IMR-90 (cell line): ENCODE results near the gene PSG3. TPM values are rescaled to one million over a fixed set of nuclear protein-coding genes. Genes with fewer than 3 reads are reported as not detected.
A peak's percentile ranks its signal among the peaks of the same experiment; 100 is the strongest.
"Not testable (repeated sequence)": the region's sequence is repeated elsewhere in the genome, so short reads cannot be mapped to it uniquely, and the experiment has no call there.

Experiments
- ATAC-seq: fragments of 200-7000 bp; cut with Tn5 transposase; 2 replicates; pipeline ENCODE4 v1.9.1; 2020; ENCODE audit warnings: low read depth, mild to moderate bottlenecking, moderate library complexity
- BruUV-seq: library from RNA; stranded (reverse); fragments of 400-500 nt; replicated peaks from 2 replicates; lab custom pipeline; 2021; lab: Mats Ljungman, UMichigan
- CTCF ChIA-PET: fragments of 300-600 bp; formaldehyde crosslinking; extraction: SDS; loops from one replicate; lab custom pipeline; 2021; ENCODE audit warnings: antibody characterized with exemption; lab: Yijun Ruan, JAX
- POLR2A ChIA-PET: fragments of 300-600 bp; sonication (Branson Sonifier 250); formaldehyde crosslinking; loops from one replicate; lab custom pipeline; 2022; ENCODE audit warnings: antibody characterized with exemption; ENCODE audit not compliant: unreplicated experiment; lab: Charles Lee
- DNase-seq: peaks from one replicate; pipeline ENCODE4 v3.0.0; 2013
- H2AFZ ChIP-seq: replicated peaks from 2 replicates; pipeline ENCODE3; 2013; ENCODE audit warnings: low read length, mild to moderate bottlenecking; ENCODE audit not compliant: poor library complexity
- H2AK5ac ChIP-seq: 2 replicates; pipeline ENCODE4 v1.6.1; 2013; ENCODE audit warnings: low read depth, low read length, inconsistent platforms
- H2AK9ac ChIP-seq: replicated peaks from 2 replicates; pipeline ENCODE3; 2013; ENCODE audit warnings: mild to moderate bottlenecking, low read depth, low read length, moderate library complexity; ENCODE audit not compliant: poor library complexity
- H2BK120ac ChIP-seq: 2 replicates; pipeline ENCODE4 v1.6.1; 2013; ENCODE audit warnings: low read depth, low read length, inconsistent platforms
- H2BK15ac ChIP-seq: 3 replicates; pipeline ENCODE4 v1.6.1; 2013; ENCODE audit warnings: low read depth, low read length, inconsistent platforms
- H2BK20ac ChIP-seq: 2 replicates; pipeline ENCODE4 v1.6.1; 2013; ENCODE audit warnings: low read depth, mild to moderate bottlenecking, inconsistent platforms, low read length, moderate library complexity
- H2BK5ac ChIP-seq: 2 replicates; pipeline ENCODE4 v1.6.1; 2013; ENCODE audit warnings: mild to moderate bottlenecking, low read depth, low read length, inconsistent platforms; ENCODE audit not compliant: poor library complexity, severe bottlenecking
- H3K14ac ChIP-seq: replicated peaks from 2 replicates; pipeline ENCODE4 v1.6.1; 2013; ENCODE audit warnings: low read depth, low read length, inconsistent platforms
- H3K18ac ChIP-seq: 2 replicates; pipeline ENCODE4 v1.6.1; 2013; ENCODE audit warnings: low read depth, low read length, control low read depth
- H3K23ac ChIP-seq: 2 replicates; pipeline ENCODE4 v1.6.1; 2013; ENCODE audit warnings: low read depth, low read length, inconsistent platforms
- H3K27ac ChIP-seq: 2 replicates; pipeline ENCODE4 v1.5.1; 2013; ENCODE audit warnings: mild to moderate bottlenecking, control low read depth, low read length; ENCODE audit not compliant: insufficient read depth
- H3K27me3 ChIP-seq: 2 replicates; pipeline ENCODE4 v1.6.1; 2013; ENCODE audit warnings: low read length; ENCODE audit not compliant: control insufficient read depth, insufficient read depth
- H3K36me3 ChIP-seq: 2 replicates; pipeline ENCODE4 v1.6.1; 2013; ENCODE audit warnings: low read length, mixed read lengths; ENCODE audit not compliant: control insufficient read depth, insufficient read depth
- H3K4ac ChIP-seq: 2 replicates; pipeline ENCODE4 v1.6.1; 2013; ENCODE audit warnings: low read depth, low read length, inconsistent platforms
- H3K4me1 ChIP-seq: 2 replicates; pipeline ENCODE4 v1.6.1; 2013; ENCODE audit warnings: low read length, mixed read lengths; ENCODE audit not compliant: control insufficient read depth, insufficient read depth
- H3K4me2 ChIP-seq: 2 replicates; pipeline ENCODE4 v1.6.1; 2013; ENCODE audit warnings: low read depth, mild to moderate bottlenecking, control low read depth, low read length, moderate library complexity
- H3K4me3 ChIP-seq: 2 replicates; pipeline ENCODE4 v1.5.1; 2013; ENCODE audit warnings: low read depth, mild to moderate bottlenecking, control low read depth, low read length, moderate library complexity; ENCODE audit not compliant: insufficient read depth
- H3K56ac ChIP-seq: 2 replicates; pipeline ENCODE4 v1.6.1; 2013; ENCODE audit warnings: low read length, inconsistent platforms; ENCODE audit not compliant: insufficient read depth; ENCODE audit errors: extremely low read depth
- H3K79me1 ChIP-seq, 2 experiments: 2 replicates each; pipeline ENCODE4 v1.6.1; 2013; ENCODE audit warnings: low read length in 2 of 2, inconsistent platforms in 1 of 2, low read depth in 1 of 2
- H3K9ac ChIP-seq: 2 replicates; pipeline ENCODE4 v1.6.1; 2013; ENCODE audit warnings: low read depth, low read length, control low read depth
- H3K9me1 ChIP-seq: 2 replicates; pipeline ENCODE4 v1.6.1; 2013; ENCODE audit warnings: low read length, inconsistent platforms; ENCODE audit not compliant: insufficient read depth
- H3K9me3 ChIP-seq: 2 replicates; pipeline ENCODE4 v1.6.1; 2013; ENCODE audit warnings: low read length; ENCODE audit not compliant: control insufficient read depth, insufficient read depth
- H4K20me1 ChIP-seq: 2 replicates; pipeline ENCODE4 v1.6.1; 2013; ENCODE audit warnings: low read length, inconsistent platforms; ENCODE audit not compliant: insufficient read depth
- H4K5ac ChIP-seq: 2 replicates; pipeline ENCODE4 v1.6.1; 2013; ENCODE audit warnings: mild to moderate bottlenecking, low read depth, low read length, control low read depth
- H4K8ac ChIP-seq, 2 experiments: 2 replicates each; pipeline ENCODE4 v1.6.1; 2013; ENCODE audit warnings: low read depth in 2 of 2, low read length in 2 of 2, control low read depth in 1 of 2, inconsistent platforms in 1 of 2
- H4K91ac ChIP-seq: 2 replicates; pipeline ENCODE4 v1.6.1; 2013; ENCODE audit warnings: low read depth, low read length, inconsistent platforms; ENCODE audit not compliant: insufficient read depth
- USF2 ChIP-seq: fragments of 150-350 bp; IDR thresholded peaks from 2 replicates; pipeline ENCODE4 v1.6.1; 2017; ENCODE audit warnings: mild to moderate bottlenecking, antibody characterized with exemption, low read length, low read depth
- WGBS, 2 experiments: methylation state at CpG; one replicate each; pipeline versions ENCODE4 v1.1.5 to v1.1.7; 2013; ENCODE audit warnings: missing lambda C conversion rate in 2 of 2; ENCODE audit not compliant: insufficient read length in 1 of 2; ENCODE audit errors: extremely low coverage in 2 of 2; 5-methylcytosine and 5-hydroxymethylcytosine counted together
- dilution Hi-C: fragments of 300-500 bp; cut with HindIII; formaldehyde crosslinking; loops from one replicate; pipeline ENCODE4 v1.14.3; 2018; ENCODE audit warnings: low sequenced_read_pairs; ENCODE audit not compliant: unreplicated experiment
- in situ Hi-C: fragments of 300-500 bp; cut with MboI; formaldehyde crosslinking; loops from 3 replicates; pipeline ENCODE4 v1.14.3; 2019; ENCODE audit warnings: low sequenced_read_pairs, inconsistent platforms, mixed read lengths
- intact Hi-C: fragments of 100-400 bp; cut with micrococcal nuclease; formaldehyde crosslinking; loops from 2 replicates; pipeline ENCODE4 v1.10.0; 2022
- polyA plus RNA-seq, 3 experiments: library from polyadenylated mRNA; depleted of rRNA; stranded (reverse); fragments of >200 nt; gene quantifications; 2 replicates each; pipeline ENCODE4 v1.2.3, GENCODE V29; 2012; ENCODE audit warnings: low replicate concordance in 1 of 3
- total RNA-seq: library from RNA; depleted of rRNA; stranded (reverse); fragments of >200 nt; gene quantifications from 2 replicates; pipeline ENCODE4 v1.2.3, GENCODE V29; 2012

Gene PSG3
- total and polyA plus RNA-seq, 2 of the 4 experiments (the other 2 are of a cell fraction) = 0.03 TPM; not detected in 1

- H3K23ac ChIP-seq, H2BK20ac ChIP-seq, H3K4me3 ChIP-seq, H4K91ac ChIP-seq, H3K9ac ChIP-seq, H3K79me1 ChIP-seq, H2BK120ac ChIP-seq, H3K14ac ChIP-seq, H3K18ac ChIP-seq, H3K56ac ChIP-seq, H3K4me2 ChIP-seq, CTCF ChIA-PET, BruUV-seq, POLR2A ChIA-PET, ATAC-seq, H3K4me1 ChIP-seq, H4K8ac ChIP-seq, H3K4ac ChIP-seq, H2AK5ac ChIP-seq, H2BK15ac ChIP-seq, H3K9me1 ChIP-seq, dilution Hi-C loops, H3K9me3 ChIP-seq, H4K5ac ChIP-seq, H2AFZ ChIP-seq, H2AK9ac ChIP-seq, intact Hi-C loops, H3K27ac ChIP-seq, H4K20me1 ChIP-seq, H3K27me3 ChIP-seq, H3K36me3 ChIP-seq: not testable (repeated sequence)
- peak; percentile 52; the same call in 1 of the 2 replicates for TF ChIP-seq USF2
- WGBS, 2 experiments = no CpG with 5 or more reads among the region's 2 CpGs
- peak; percentile 42 for DNase-seq
- in situ Hi-C loops = loop anchor here (10.0 to 25.0 kb wide), 2 partner anchors 94 to 299 kb away; partner anchors contain the start of gene PSG2
- H2BK5ac ChIP-seq = peak overlapping the region; percentile 19
Measured at GRCh38 chr19:42788766-42789165, 48.5 kb upstream of the PSG3 start.

GRCh38 chr19:42787766-42788165 lies 47.5 kb upstream of the PSG3 start:
- H3K4me3 ChIP-seq, H3K36me3 ChIP-seq, H3K27me3 ChIP-seq, H3K27ac ChIP-seq, CTCF ChIA-PET, H3K4me2 ChIP-seq, ATAC-seq, H3K79me1 ChIP-seq, DNase-seq, H2BK20ac ChIP-seq, H2AFZ ChIP-seq, H2AK9ac ChIP-seq, BruUV-seq, H3K18ac ChIP-seq, H2BK120ac ChIP-seq, H4K20me1 ChIP-seq, H3K9ac ChIP-seq, H4K91ac ChIP-seq, H3K56ac ChIP-seq, POLR2A ChIA-PET, H3K9me1 ChIP-seq, H3K4me1 ChIP-seq, dilution Hi-C loops, H2BK5ac ChIP-seq, H2AK5ac ChIP-seq, H3K23ac ChIP-seq, H3K4ac ChIP-seq, intact Hi-C loops, H4K5ac ChIP-seq, H2BK15ac ChIP-seq, H3K9me3 ChIP-seq, H4K8ac ChIP-seq, H3K14ac ChIP-seq: not testable (repeated sequence)
- in situ Hi-C loops = loop anchor here (10.0 to 25.0 kb wide), 2 partner anchors 93 to 300 kb away; partner anchors contain the start of gene PSG2
- no CpG with 5 or more reads among the region's 2 CpGs for WGBS, 2 experiments
